H1 (cell line): Measurements from ENCODE around the gene CDRT4. TPM values are rescaled to one million over a fixed set of nuclear protein-coding genes. Genes with fewer than 3 reads are reported as not detected.

Experiments used
- CTCF ChIA-PET: fragments of 300-600 bp; sonication (Branson Sonifier 250); formaldehyde crosslinking; loops from one replicate; lab custom pipeline; 2021; ENCODE audit not compliant: partially characterized antibody; lab: Charles Lee
- POLR2A ChIA-PET: fragments of 300-600 bp; sonication (Branson Sonifier 250); formaldehyde crosslinking; loops from one replicate; lab custom pipeline; 2021; ENCODE audit warnings: inconsistent platforms; ENCODE audit not compliant: partially characterized antibody; lab: Charles Lee
- DNase-seq, 2 experiments: peaks; one replicate each; pipeline versions ENCODE4 v3.0.0 to v3.0.0-alpha.2; 2010 to 2022; ENCODE audit warnings: low spot score in 2 of 2, low read depth in 1 of 2, mixed read lengths in 1 of 2
- FAIRE-seq: peaks from 2 replicates; lab custom pipeline; 2011; peaks lifted over from hg19 to GRCh38; lab: Jason Lieb, UNC
- H2AFZ ChIP-seq: 2 replicates; pipeline ENCODE4 v1.8.1; 2012; ENCODE audit warnings: low read length, inconsistent platforms
- H2AK5ac ChIP-seq: 2 replicates; pipeline ENCODE4 v1.6.1; 2013; ENCODE audit warnings: low read depth, low read length
- H2BK120ac ChIP-seq: replicated peaks from 2 replicates; pipeline ENCODE3; 2013; ENCODE audit warnings: low read depth, low read length, inconsistent platforms
- H2BK12ac ChIP-seq: 2 replicates; pipeline ENCODE4 v1.6.1; 2013; ENCODE audit warnings: low read depth, low read length
- H2BK15ac ChIP-seq: 2 replicates; pipeline ENCODE4 v1.6.1; 2013; ENCODE audit warnings: low read length
- H2BK20ac ChIP-seq: 2 replicates; pipeline ENCODE4 v1.6.1; 2013; ENCODE audit warnings: low read length
- H2BK5ac ChIP-seq: 2 replicates; pipeline ENCODE4 v1.6.1; 2013; ENCODE audit warnings: low read depth, low read length
- H3K14ac ChIP-seq: 2 replicates; pipeline ENCODE4 v1.6.1; 2013; ENCODE audit warnings: inconsistent platforms; ENCODE audit not compliant: insufficient read length
- H3K18ac ChIP-seq: 2 replicates; pipeline ENCODE4 v1.6.1; 2013; ENCODE audit warnings: low read length; ENCODE audit errors: extremely low read depth
- H3K23ac ChIP-seq: 2 replicates; pipeline ENCODE4 v1.6.1; 2013; ENCODE audit warnings: inconsistent platforms; ENCODE audit not compliant: insufficient read length
- H3K23me2 ChIP-seq: 2 replicates; pipeline ENCODE4 v1.6.1; 2013; ENCODE audit warnings: low read depth, low read length
- H3K27ac ChIP-seq: 2 replicates; pipeline ENCODE4 v1.6.1; 2011; ENCODE audit warnings: low read depth, low read length, inconsistent platforms
- H3K27me3 ChIP-seq, 4 experiments: replicated peaks in 1 of 4; 1 replicate in 1 of 4; 2 replicates in 3 of 4; pipeline versions ENCODE4 v1.6.1 to v1.8.1; 2011 to 2013; ENCODE audit warnings: low read length in 3 of 4, mild to moderate bottlenecking in 3 of 4, inconsistent platforms in 2 of 4, mixed read lengths in 2 of 4, moderate library complexity in 1 of 4; ENCODE audit not compliant: control insufficient read depth in 3 of 4, insufficient read depth in 3 of 4; ENCODE audit errors: extremely low read depth in 1 of 4
- H3K36me3 ChIP-seq, 4 experiments: 2 replicates each; pipeline versions ENCODE4 v1.6.1 to v1.8.1; 2011 to 2013; ENCODE audit warnings: mild to moderate bottlenecking in 4 of 4, low read length in 3 of 4, moderate library complexity in 2 of 4, control low read depth in 1 of 4, inconsistent platforms in 1 of 4; ENCODE audit not compliant: insufficient read depth in 4 of 4, control insufficient read depth in 2 of 4
- H3K4ac ChIP-seq: replicated peaks from 2 replicates; pipeline ENCODE3; 2013; ENCODE audit warnings: low read length, low read depth, mixed read lengths, inconsistent platforms; ENCODE audit not compliant: insufficient read length
- H3K4me1 ChIP-seq, 4 experiments: replicated peaks in 1 of 4; 1 replicate in 1 of 4; 2 replicates in 3 of 4; pipeline versions ENCODE4 v1.6.1 to v1.8.1; 2011 to 2013; ENCODE audit warnings: low read length in 3 of 4, inconsistent platforms in 2 of 4, mixed read lengths in 1 of 4; ENCODE audit not compliant: insufficient read depth in 4 of 4, control insufficient read depth in 3 of 4
- H3K4me2 ChIP-seq, 2 experiments: 2 replicates each; pipeline versions ENCODE4 v1.6.1 to v1.8.1; 2011 to 2013; ENCODE audit warnings: low read depth in 2 of 2, low read length in 2 of 2, control low read depth in 1 of 2, inconsistent platforms in 1 of 2, mild to moderate bottlenecking in 1 of 2; ENCODE audit not compliant: insufficient read depth in 1 of 2
- H3K4me3 ChIP-seq, 4 experiments: fragments of 200-600, 300-600 bp in 1 of 4; sonication (generic), shearing (Covaris generic), sonication (Bioruptor Twin) in 1 of 4; 2 replicates each; pipeline versions ENCODE4 v1.5.1 to v1.8.1; 2011 to 2016; ENCODE audit warnings: low read length in 4 of 4, low read depth in 3 of 4, control low read depth in 2 of 4, inconsistent platforms in 2 of 4, mild to moderate bottlenecking in 2 of 4, mixed read lengths in 1 of 4, moderate library complexity in 1 of 4; ENCODE audit not compliant: insufficient read depth in 2 of 4; ENCODE audit errors: extremely low read depth in 1 of 4
- H3K56ac ChIP-seq: replicated peaks from 2 replicates; pipeline ENCODE3; 2013; ENCODE audit warnings: low read depth, mild to moderate bottlenecking, mixed read lengths, low read length, inconsistent platforms; ENCODE audit not compliant: insufficient read length
- H3K79me1 ChIP-seq: 2 replicates; pipeline ENCODE4 v1.6.1; 2013; ENCODE audit warnings: low read depth, low read length, control low read depth
- H3K79me2 ChIP-seq, 2 experiments: 2 replicates each; pipeline versions ENCODE4 v1.6.1 to v1.8.1; 2012 to 2013; ENCODE audit warnings: low read length in 2 of 2, mild to moderate bottlenecking in 2 of 2, inconsistent platforms in 1 of 2; ENCODE audit not compliant: insufficient read depth in 2 of 2, control insufficient read depth in 1 of 2
- H3K9ac ChIP-seq, 4 experiments: replicated peaks in 1 of 4; 1 replicate in 1 of 4; 2 replicates in 3 of 4; pipeline versions ENCODE4 v1.6.1 to v1.8.1; 2011 to 2013; ENCODE audit warnings: low read depth in 3 of 4, low read length in 3 of 4, control low read depth in 2 of 4, mild to moderate bottlenecking in 2 of 4, moderate library complexity in 2 of 4, inconsistent platforms in 1 of 4; ENCODE audit errors: extremely low read depth in 1 of 4
- H3K9me3 ChIP-seq, 2 experiments: 2 replicates each; pipeline versions ENCODE4 v1.6.1 to v1.8.1; 2012 to 2013; ENCODE audit warnings: mild to moderate bottlenecking in 2 of 2, moderate library complexity in 2 of 2, control low read depth in 1 of 2, inconsistent platforms in 1 of 2, low read depth in 1 of 2, low read length in 1 of 2, mixed read lengths in 1 of 2; ENCODE audit not compliant: insufficient read depth in 2 of 2
- H4K20me1 ChIP-seq, 2 experiments: replicated peaks in 1 of 2; 2 replicates each; pipeline versions ENCODE3 to v1.8.1; 2011 to 2013; ENCODE audit warnings: inconsistent platforms in 2 of 2, low read length in 2 of 2, mild to moderate bottlenecking in 1 of 2; ENCODE audit not compliant: insufficient read depth in 2 of 2, control insufficient read depth in 1 of 2
- H4K5ac ChIP-seq: 2 replicates; pipeline ENCODE4 v1.6.1; 2013; ENCODE audit warnings: low read length, low read depth, mixed read lengths, inconsistent platforms; ENCODE audit not compliant: insufficient read length
- H4K8ac ChIP-seq: 2 replicates; pipeline ENCODE4 v1.8.0; 2013; ENCODE audit warnings: mild to moderate bottlenecking, moderate library complexity, low read length, inconsistent platforms; ENCODE audit not compliant: insufficient read depth; ENCODE audit errors: extremely low read depth
- H4K91ac ChIP-seq: replicated peaks from 2 replicates; pipeline ENCODE3; 2013; ENCODE audit warnings: low read length, mixed read lengths, inconsistent platforms; ENCODE audit not compliant: insufficient read length
- FOSL1 ChIP-seq: IDR thresholded peaks from 2 replicates; pipeline ENCODE4 v1.6.1; 2011; ENCODE audit warnings: mild to moderate bottlenecking, low read depth, low read length, moderate library complexity; ENCODE audit not compliant: insufficient read depth
- RNF2 ChIP-seq: fragments of 200-900, 300-1000 bp; sonication (generic); IDR thresholded peaks from 2 replicates; pipeline ENCODE4 v1.7.1; 2016; ENCODE audit warnings: borderline replicate concordance, low read depth, mild to moderate bottlenecking, antibody characterized with exemption, low read length; ENCODE audit not compliant: poor library complexity, severe bottlenecking; ENCODE audit errors: missing control alignments
- ZNF274 ChIP-seq: IDR thresholded peaks from 2 replicates; pipeline ENCODE4 v1.7.0; 2012; ENCODE audit warnings: low read length, borderline replicate concordance; ENCODE audit errors: extremely low read depth
- WGBS, 2 experiments: shearing (Covaris generic) in 1 of 2; methylation state at CpG; one replicate each; pipeline versions ENCODE4 v1.1.6 to v1.1.7; 2013 to 2015; ENCODE audit warnings: low lambda C conversion rate in 2 of 2, mixed read lengths in 2 of 2, inconsistent platforms in 1 of 2, low coverage in 1 of 2, missing lambda C conversion rate in 1 of 2; ENCODE audit not compliant: insufficient replicate concordance in 2 of 2, insufficient coverage in 1 of 2, insufficient read length in 1 of 2; ENCODE audit errors: extremely low coverage in 1 of 2, missing lambda C conversion rate in 1 of 2; 5-methylcytosine and 5-hydroxymethylcytosine counted together
- polyA plus RNA-seq, 7 experiments: library from polyadenylated mRNA; depleted of rRNA in 3 of 7; stranded (reverse) in 5 of 7; unstranded in 2 of 7; fragments of >200 nt in 5 of 7; fragments of 200-250 nt in 2 of 7; gene quantifications; 1 replicate in 5 of 7; 2 replicates in 1 of 7; 4 replicates in 1 of 7; pipeline versions ENCODE4 v1.2.1 to v1.2.3, GENCODE V29; 2011 to 2013; ENCODE audit warnings: missing spikeins in 2 of 7, mixed read lengths in 2 of 7
- total RNA-seq: library from RNA; stranded (reverse); fragmentation: NEBNext Ultra II Directional; extraction: Animal tissue kit (Norgen Biotek cat#: 25700); gene quantifications from 2 replicates; pipeline ENCODE4 v1.2.1, GENCODE V29; 2021
- TF ChIP-seq, protein P1 (sequence below): IDR thresholded peaks from 2 replicates; pipeline ENCODE4 v1.6.1; 2012; ENCODE audit warnings: low read length, inconsistent platforms

Gene CDRT4
- total and polyA plus RNA-seq, 2 of the 8 experiments (the other 6 are each of a cell fraction or from before 2014, with no cell fraction given), result 2.6 to 5.6 TPM

DNA sequence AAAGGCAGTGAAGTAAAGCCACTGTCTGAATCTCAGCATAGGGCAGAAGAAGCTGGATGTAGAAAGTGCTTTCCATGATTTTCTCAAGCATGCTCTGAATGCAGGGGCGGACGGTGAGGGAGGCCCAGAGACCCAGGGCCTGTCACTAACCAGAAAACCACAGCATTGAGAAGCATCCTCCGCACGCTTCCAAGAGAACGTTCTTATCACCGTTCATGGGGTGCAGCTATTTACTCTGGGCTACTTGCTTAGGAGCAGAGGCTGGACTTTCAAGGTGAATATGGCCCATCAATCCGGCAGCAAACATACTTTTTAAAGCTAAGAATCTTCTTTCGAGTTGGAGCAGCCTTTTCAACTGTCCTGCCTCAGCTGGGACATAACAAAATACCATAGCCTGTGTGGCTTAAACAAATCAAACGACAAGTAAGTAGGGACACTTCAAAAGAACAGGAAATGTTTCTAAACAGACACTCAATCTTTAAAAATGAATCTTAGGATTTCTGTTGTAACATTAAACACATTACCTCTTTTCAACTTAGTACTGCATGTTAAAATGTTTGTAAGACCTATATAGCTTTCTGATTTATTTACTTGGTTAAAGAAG is 46.5 kb upstream of the CDRT4 start:
- FAIRE-seq (no peak), DNase-seq (no peak)
- no peak overlapping the region for H3K18ac ChIP-seq
- CTCF ChIA-PET, result interaction anchor here (2.6 kb wide), 1 partner anchor 11 kb away, joined by 16 read pairs; no protein-coding TSS in a partner anchor
- H2BK15ac ChIP-seq, result no peak overlapping the region
- 92% methylated on average over 9 of the region's 9 CpGs; no CpG with 5 or more reads in 1 of the 2 experiments for WGBS, 2 experiments
- peaks cover 0 to 3% of the 10 kb centered on the region in 2 experiments for H4K20me1 ChIP-seq
- H3K14ac ChIP-seq, result no peak overlapping the region
- no peak overlapping the region for H3K4me2 ChIP-seq
- H3K79me2 ChIP-seq, result no peaks in the 10 kb centered on the region
- no peak overlapping the region for H3K9ac ChIP-seq
- H3K23ac ChIP-seq, result no peak overlapping the region
- no peak overlapping the region for H2BK5ac ChIP-seq
- H2AK5ac ChIP-seq, result no peak overlapping the region
- no peak overlapping the region for H4K5ac ChIP-seq
- H3K23me2 ChIP-seq, result no peaks in the 10 kb centered on the region
- H4K91ac ChIP-seq, result no peak overlapping the region
- H3K79me1 ChIP-seq, result peaks cover 2% of the 10 kb centered on the region; the same call in 1 of the 2 replicates
- H3K36me3 ChIP-seq, result peaks cover 0 to 19% (median 14%) of the 10 kb centered on the region in 4 experiments; a peak in 5 of 8 replicates
- POLR2A ChIA-PET, result interaction anchor here (1.8 kb wide), 1 partner anchor 11 kb away, joined by 6 read pairs; no protein-coding TSS in a partner anchor
- no peak overlapping the region for H2BK12ac ChIP-seq
- no peaks in the 10 kb centered on the region for H3K4me1 ChIP-seq
- no peak overlapping the region for H2BK20ac ChIP-seq
- H3K4ac ChIP-seq, result no peak overlapping the region
- H3K4me3 ChIP-seq, result no peak overlapping the region
- no peak overlapping the region for H2AFZ ChIP-seq
- no peak overlapping the region for H2BK120ac ChIP-seq
- no peaks in the 10 kb centered on the region for H3K27me3 ChIP-seq
- no peak overlapping the region for H3K56ac ChIP-seq
- H3K27ac ChIP-seq, result no peak overlapping the region
- no peaks in the 10 kb centered on the region for H3K9me3 ChIP-seq
- H4K8ac ChIP-seq, result no peak overlapping the region
- no peak for TF ChIP-seq FOSL1
- no peak for TF ChIP-seq ZNF274
- TF ChIP-seq, protein P1, sequence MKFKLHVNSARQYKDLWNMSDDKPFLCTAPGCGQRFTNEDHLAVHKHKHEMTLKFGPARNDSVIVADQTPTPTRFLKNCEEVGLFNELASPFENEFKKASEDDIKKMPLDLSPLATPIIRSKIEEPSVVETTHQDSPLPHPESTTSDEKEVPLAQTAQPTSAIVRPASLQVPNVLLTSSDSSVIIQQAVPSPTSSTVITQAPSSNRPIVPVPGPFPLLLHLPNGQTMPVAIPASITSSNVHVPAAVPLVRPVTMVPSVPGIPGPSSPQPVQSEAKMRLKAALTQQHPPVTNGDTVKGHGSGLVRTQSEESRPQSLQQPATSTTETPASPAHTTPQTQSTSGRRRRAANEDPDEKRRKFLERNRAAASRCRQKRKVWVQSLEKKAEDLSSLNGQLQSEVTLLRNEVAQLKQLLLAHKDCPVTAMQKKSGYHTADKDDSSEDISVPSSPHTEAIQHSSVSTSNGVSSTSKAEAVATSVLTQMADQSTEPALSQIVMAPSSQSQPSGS, result no peak
- TF ChIP-seq RNF2, result no peak
